NCI-H1930 (cell line): ENCODE results near the gene RIPOR2.

Experiments used
- DNase-seq, 2 experiments: peaks; one replicate each; lab custom pipeline; 2025; lab: John Stamatoyannopoulos, UW

Gene RIPOR2

GRCh38 chr6:24935366-24936152, at the start of gene RIPOR2:
Gene RIPOR2, minus strand, starts transcription at chr6:24935960. Its CDS starts 62 bp downstream, at chr6:24935898.
- no peak for DNase-seq

GRCh38 chr6:24985323-24985722, 49.6 kb upstream of the RIPOR2 start:
- no peak for DNase-seq

- no peak for DNase-seq
These were observed 46.5 kb upstream of the RIPOR2 start for GRCh38 chr6:24982231-24982630.

GRCh38 chr6:24981386-24981760, 45.6 kb upstream of the RIPOR2 start:
- no peak for DNase-seq

- DNase-seq = peak in 1 of 2 experiments; percentile 14
These were observed 45.0 kb upstream of the RIPOR2 start for GRCh38 chr6:24980507-24981385.

GRCh38 chr6:24979176-24979575, 43.4 kb upstream of the RIPOR2 start:
- no peak for DNase-seq

GRCh38 chr6:24974182-24975171, 38.7 kb upstream of the RIPOR2 start:
- DNase-seq = no peak

GRCh38 chr6:24972311-24972958, 36.7 kb upstream of the RIPOR2 start:
- no peak for DNase-seq

GRCh38 chr6:24971067-24971466, 35.3 kb upstream of the RIPOR2 start:
- DNase-seq = no peak

- no peak for DNase-seq
These were observed 33.6 kb upstream of the RIPOR2 start for GRCh38 chr6:24969343-24969860.

- DNase-seq = no peak
These were observed 33.0 kb upstream of the RIPOR2 start for GRCh38 chr6:24968783-24969182.

GRCh38 chr6:24967211-24967610, 31.5 kb upstream of the RIPOR2 start:
- no peak for DNase-seq

GRCh38 chr6:24966381-24966780, 30.6 kb upstream of the RIPOR2 start:
- DNase-seq = peak; percentile 39 to 50

- DNase-seq = no peak
These were observed 28.3 kb upstream of the RIPOR2 start for GRCh38 chr6:24963887-24964570.

- DNase-seq = no peak
These were observed 27.6 kb upstream of the RIPOR2 start for GRCh38 chr6:24963339-24963738.

- DNase-seq = no peak
These were observed 26.1 kb upstream of the RIPOR2 start for GRCh38 chr6:24961852-24962251.

GRCh38 chr6:24960991-24961475, 25.3 kb upstream of the RIPOR2 start:
- no peak for DNase-seq

- DNase-seq = no peak
These were observed 23.6 kb upstream of the RIPOR2 start for GRCh38 chr6:24959319-24959718.

GRCh38 chr6:24957199-24957598, 21.4 kb upstream of the RIPOR2 start:
- no peak for DNase-seq

GRCh38 chr6:24953726-24954125, 18.0 kb upstream of the RIPOR2 start:
- DNase-seq = no peak
